Stimulated activated CD4-positive, alpha-beta T cell treated with anti-CD3 and anti-CD28 coated beads, Interleukin-4, amount 100 ng/mL, for 48 hours (primary cell): ENCODE results near the gene MAD1L1.
A peak's percentile ranks its signal among the peaks of the same experiment; 100 is the strongest.

Source experiments
- DNase-seq, 2 donors: peaks; one replicate each; pipeline ENCODE4 v3.0.0-alpha.2; 2020; ENCODE audit warnings: low read depth in 2 of 2

MAD1L1 gene

DNA sequence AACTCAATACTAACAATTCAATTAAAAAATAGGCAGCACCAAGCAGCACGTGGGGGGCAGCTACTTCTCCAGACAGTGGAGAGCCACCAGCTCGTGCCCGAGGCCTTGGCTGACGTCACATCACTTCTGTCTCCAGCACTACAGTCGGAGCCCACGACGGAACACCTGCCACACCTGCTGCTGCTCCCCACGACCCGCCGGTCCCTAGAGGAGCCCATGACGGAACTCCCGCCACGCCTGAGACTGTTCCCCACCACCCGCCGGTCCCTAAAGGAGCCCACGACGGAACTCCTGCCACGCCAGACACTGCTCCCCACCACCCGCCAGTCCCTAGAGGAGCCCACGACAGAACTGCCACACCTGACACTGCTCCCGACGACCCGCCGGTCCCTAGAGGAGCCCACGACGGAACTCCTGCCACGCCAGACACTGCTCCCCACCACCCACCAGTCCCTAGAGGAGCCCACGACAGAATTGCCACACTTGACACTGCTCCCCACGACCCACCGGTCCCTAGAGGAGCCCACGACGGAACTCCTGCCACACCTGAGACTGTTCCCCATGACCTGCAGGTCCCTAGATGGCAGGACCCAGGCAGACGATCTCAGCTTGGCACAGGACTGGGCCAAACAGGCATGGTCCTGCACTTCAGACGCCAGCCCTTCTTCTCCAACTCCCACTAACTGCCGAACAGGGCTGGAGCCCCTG is 304.7 kb downstream of the MAD1L1 start:
- no peak for DNase-seq

DNA sequence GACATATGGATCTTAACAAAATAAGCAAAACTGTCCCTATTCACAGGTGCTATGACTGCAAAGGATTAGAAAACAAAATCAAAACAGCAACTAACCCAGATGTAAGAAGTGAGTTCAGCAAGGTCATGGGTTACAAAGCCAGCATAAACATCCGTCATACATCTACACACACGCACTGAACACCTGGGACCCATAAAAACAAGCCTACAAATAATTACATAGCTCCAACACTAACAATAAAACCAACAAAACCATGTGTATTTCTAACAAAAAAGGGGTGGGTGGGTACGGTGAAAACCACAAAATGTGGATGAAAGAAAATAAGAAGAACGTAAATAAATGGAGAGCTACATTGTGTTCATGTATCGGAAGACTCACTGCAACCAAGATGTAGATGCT is 305.8 kb downstream of the MAD1L1 start:
- no peak for DNase-seq

DNA sequence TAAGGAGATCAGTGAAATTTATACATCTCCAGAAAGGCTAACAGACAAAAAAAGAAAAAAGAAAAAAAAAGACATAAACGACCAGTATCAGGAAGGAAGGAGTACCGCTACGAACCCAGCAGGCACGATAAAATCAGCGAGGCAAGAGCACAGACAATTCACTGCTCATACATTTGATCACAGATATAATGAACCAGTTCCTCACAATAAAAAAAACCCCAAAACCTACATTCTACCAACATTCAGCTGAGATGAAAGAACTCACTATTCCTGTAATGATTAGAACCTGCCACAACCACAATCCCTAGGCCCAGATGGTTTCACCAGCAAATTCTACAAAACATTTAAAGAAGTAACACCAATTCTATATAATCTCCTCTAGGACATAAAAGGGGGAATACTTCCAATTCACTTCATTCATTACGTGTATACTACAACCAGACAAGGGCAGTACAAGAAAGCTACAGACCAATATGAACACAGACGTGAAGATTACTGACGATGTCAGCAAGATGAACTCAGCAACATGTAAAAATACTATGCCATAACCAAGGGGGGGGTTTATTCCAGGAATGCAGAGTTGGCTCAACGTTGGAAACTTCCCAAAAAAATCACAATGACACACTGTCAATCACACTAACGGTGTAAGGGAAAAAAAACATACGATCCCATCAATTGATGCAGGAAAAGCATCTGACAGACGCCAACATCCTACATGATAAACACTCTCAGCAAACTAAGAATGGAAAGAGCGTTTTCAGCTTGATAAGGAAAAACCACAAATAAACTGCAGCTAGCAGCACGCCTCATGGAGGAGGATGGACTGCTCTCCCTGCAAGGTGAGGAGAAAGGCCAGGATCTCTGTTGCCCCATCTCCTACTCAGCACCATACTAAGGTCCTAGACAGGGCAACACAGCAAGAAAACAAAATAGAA is 306.5 kb downstream of the MAD1L1 start:
- no peak for DNase-seq

DNA sequence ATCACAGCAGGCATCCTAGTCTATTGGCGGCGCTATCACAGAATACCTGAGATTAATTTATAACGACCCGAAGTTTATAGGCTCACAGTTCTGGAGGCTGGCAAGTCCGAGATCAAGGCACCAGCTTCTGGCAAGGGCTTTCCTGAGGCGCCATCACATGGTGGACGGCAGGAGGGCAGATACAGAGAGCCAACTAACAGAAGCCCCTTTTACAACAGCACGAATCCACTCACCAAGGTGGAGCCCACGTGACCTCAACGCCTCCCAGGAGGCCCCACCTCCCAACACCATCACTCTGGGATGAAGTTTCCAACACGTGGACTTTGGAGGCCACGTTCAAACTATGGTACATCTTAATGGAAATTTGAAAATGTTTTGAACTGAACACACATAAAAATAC is 307.4 kb downstream of the MAD1L1 start:
- no peak for DNase-seq

DNA sequence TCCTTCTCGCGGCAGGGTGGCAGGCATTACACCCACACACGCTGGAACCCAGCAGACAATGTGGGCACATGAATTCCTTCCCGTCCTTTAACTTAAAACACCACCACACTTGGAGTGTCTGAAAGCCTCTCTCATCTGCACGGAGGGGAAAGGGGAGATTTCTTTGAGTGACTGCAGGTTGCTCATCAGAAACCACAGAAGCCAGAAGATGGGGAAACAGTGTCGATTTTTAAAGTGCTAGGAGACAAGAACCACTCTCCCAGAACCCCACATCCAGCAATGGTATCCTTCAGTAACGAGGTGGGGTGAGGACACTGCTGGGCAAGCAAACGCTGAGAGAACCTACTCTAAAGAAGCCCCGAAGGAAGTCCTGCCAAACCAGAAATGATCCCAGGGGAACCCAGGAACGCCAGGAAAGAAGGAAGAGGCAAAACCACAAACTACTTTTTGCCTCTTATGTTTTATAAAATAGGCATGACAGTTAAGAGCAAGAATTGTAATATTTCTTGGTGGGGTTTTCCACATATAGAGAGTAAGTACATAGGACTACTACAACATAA is 308.4 kb downstream of the MAD1L1 start:
- no peak for DNase-seq

DNA sequence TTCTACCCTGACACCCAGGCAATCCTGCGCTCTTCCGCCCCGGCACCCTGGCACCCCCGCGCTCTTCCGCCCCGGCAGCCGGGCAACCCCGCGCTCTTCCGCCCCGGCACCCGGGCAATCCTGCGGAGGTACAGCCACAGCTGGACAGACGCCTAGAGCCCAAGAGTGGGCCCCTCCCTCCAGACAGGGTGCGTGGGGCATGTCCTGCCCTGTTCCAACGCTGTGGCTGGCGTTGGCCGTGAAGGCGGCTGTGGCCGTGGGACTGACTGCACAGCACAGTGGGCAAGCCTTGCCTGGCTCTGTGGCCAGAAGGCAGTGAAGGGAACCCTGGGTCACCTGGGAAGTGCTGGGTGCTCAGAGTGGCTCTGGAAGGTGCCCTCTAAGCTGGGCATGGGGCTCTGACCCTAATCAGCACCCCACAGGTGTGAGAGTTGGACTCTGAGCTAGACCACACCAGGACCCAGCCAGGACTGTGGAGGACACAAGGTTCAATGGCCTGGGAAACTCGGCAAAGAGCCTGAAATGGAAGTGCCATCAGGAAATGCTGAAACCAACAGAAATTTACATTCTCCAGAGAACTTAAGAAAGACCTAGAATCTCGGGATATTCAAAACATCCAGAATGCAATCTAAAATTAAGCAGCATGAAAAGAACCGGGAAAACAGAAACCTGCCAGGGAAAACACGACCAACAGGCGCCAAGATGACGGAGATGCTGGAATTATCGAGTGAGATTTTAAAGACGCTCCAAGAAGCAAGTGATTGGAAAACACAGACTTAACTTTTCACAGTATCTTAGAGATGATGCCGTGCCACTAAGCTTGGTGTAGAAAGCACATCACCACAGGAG is 309.1 kb downstream of the MAD1L1 start:
- DNase-seq = no peak

DNA sequence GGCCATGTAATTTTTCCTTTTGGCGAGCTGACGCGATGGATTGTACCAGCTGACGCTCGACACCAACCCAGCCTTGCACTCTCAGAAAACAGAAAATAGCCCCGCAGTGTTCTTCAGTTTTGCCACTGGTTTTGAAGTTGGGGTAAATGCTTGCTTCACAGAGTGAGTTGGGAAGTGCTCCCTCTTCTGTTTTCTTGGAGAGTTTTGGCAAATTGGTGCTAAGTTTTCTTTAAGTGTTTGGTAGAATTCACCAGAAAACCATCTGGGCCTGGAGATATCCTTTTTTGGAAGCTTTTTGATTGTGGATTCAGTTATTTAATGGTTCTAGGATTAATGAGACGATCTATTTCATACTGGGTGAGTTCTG is 309.9 kb downstream of the MAD1L1 start:
- DNase-seq = no peak

DNA sequence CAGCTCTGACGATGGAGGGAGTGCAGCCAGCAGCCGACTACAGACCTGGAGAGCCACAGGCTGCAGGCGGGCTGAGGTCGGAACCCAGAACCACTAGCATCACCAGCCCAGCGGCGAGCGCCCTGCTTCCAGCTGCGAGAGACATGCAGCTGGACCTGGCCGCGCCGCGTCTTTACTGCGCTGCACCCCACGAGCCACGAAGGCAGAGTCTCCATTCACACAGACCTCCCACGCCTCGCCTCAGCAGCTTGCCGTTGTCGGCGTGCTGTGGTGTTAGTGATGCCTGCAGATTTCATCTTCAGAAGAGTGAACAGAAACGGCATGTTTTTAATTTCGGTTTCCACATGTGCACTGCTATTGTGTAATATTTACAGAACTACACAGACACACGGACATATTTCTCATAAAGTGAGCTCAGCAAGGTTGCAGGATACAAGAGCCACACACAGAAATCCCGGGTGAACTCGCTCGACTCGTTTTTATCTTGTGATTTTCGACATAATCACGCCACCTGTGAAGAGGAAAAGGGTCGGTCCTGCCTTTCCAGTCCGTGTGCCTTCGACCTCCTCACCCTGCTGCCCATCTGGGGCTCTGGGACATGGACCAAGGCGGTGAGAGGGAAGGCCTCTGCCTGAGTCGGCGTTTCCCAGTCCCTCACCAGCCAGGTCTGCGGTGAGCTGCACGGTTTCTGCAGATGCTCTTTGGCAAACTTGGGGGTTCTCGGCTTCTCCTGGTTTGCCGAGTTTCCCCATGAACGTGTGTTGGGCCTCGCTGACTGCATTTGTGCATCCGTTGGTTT is 310.5 kb downstream of the MAD1L1 start:
- DNase-seq = peak; percentile 51 to 52

DNA sequence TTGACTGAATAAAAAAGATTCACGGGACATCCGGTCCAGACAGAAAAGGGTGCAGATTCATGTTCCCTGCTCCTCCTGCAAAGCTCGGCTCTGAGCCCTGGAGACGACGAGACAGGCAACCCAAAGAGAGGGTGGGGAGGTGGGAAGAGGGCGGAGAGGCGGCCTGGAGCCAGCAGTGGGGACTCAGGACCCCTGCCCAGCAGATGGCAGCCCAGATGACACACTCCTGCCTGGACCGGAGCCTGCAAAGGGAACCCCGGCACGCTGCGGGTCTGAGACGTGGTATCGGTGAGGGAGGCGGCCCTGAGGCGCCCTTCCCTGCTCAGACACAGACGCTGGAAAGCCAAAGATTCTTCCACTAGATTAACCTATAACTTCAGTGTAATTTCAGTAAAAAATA is 311.9 kb downstream of the MAD1L1 start:
- no peak for DNase-seq

DNA sequence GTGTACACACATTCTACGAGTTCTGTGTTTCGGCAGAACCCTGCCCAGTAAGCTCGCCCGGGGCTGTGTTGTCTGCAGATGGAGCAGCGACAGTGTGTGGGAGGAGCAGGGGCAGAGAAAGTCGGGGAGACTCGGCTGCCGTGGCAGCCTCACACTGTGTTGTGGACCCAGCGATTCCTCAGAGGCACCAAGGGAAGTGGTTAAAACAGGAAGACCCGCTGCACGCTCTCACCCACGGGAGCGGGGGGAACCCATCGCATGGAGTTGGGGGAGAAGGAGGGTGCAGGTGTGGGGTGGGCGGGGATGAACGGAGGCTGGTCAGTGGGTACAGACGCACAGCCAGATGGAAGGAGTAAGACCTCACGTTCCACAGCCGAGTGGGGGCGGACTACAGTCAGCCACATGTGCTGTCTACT is 312.5 kb downstream of the MAD1L1 start:
- no peak for DNase-seq

DNA sequence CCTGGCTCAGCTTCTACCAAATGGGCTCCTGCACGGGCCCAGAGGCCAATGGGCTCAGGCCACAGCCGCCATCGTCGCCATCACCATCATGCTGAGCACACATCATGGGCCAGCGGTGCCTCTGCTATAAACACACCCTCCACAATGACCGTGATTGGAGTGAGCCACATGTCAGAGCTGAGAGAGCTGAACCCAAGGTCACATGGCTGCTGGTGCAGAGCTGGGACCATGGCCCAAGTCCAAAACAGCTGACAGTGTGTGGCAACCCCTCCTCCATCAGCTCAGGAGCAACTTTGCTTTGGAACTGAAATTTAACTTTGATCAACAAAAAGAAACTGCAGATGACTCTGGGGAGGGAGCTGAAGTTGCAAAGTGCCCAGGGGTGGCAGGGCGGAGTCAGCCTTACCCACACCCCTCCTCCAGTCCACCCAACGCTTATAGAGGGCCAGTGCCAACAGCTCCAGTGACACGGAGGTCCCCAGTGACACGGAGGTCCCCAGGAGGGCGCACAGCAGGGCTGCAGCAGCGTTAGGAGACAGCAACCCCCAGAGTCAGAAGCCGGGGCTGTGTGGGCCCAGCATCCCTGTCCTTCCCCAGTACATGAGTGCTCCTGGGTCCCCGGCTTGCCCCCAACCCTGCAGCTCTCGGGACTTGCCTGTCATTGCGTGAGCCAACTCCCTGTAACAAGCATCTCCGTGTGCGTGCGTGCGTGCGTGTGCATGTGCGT is 313.0 kb downstream of the MAD1L1 start:
- no peak for DNase-seq

DNA sequence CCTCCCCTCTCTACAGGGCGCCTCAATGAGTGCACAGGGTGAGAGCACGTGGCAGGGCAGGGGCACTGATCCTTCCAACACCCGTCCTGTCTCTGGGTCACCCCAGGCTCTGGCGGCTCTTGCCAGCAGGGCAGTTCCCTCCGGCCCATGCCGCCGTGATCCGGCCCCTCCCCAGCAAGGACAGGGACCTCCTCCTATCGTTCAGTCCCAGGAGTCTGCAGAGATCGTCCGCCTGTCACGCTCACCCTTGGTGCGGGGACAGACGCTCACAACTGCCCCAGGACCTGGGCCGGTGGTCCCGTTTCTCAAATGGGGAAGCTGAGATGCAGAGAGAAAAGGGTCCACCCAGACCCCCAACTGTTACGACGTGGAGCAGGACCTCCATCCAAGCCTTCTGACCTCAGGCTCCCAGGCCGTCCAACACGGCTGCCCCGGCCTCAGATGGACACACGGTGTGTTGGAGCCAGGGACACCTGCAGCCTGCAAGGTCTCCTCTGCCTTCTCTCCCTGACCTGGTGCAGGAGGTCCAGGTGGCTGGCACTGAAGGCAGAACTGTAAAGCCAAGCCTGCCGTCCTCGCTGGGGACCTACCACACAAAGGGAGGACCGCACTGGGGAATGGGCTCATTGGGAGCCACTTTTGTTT is 313.7 kb downstream of the MAD1L1 start:
- no peak for DNase-seq

DNA sequence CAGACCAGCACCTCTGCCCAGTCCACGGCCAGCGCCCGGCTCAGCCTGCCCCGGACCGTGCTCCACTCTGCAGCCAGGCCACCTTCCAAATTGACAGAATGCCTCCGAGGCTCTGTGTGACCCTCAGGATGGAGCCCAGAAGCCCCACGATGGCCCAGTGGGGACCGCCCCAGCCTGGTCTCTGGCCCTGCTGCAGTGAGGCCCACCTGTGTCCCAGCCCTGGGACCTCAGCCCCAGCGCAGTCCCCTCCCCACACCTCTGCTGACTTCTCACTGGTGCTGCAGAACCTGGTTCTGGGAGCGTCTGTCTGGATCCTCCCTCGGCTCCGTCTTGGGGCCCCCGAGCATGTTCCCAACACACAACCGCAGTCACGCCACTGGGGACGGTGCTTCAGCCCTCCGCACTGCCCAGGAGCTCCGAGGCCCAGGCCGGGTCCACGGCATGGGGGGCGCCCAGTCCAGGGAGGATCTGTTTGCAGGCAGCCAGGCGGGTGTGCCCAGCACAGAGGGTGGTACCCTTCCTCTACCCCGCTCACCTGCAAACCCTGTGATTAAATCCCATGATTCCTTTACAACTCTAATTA is 314.6 kb downstream of the MAD1L1 start:
- no peak for DNase-seq

DNA sequence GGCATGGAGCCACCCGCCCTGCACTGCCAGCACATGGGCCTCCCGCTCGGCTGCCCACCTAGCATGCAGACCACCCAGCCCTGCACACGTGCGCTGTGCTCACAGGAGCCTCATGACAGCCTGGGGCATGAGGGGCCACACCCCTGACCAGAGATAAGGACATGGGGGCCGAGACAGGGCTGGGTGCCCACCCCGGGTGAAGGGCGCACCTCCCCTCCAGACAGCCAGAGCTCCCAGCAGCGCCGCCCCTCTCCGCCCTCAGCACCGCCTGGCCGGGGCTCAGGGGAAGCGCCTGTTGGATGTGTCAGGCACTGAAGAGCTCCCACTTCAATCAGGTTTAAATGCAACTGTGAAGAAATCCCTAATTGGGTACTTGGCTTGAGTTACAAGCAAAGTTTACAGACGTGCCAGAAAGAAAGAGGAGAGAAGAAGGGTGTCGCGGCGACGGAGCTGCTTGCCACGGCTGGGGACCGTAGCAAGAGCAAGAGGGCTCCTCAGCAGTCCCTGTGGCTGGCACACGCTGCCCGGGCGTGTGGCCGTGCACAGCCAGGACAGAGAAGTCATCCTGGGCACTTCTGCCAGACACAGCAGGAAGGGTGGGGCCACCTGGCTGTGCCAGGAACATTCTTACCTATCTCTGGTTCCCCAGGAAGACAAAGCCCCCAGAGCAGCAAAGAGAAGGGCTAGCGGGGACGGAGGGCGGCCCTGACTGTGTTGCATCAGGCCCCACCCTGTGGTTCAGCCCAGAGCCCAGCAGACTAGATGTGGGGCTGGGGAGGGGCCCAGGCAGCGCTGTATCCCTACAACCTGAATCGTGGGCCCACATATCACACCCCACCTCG is 315.3 kb downstream of the MAD1L1 start:
- no peak for DNase-seq

DNA sequence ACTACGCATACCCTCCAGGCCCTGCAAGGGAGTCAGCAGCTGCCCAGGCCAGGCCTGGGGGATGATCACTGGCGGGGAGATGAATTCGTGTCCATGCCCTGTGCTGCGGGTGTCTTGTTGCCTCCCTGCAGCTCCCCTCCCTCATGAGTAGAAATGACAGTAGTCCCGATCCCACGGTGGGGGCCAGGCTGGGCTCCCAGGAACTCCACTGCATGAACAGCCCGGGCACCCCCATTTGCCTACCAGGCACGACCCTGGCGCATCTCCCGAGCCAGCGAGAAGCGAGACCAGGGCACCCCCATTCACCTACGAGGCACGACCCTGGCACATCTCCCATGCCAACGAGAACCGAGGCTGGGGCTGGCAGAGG is 316.2 kb downstream of the MAD1L1 start:
- DNase-seq = no peak

DNA sequence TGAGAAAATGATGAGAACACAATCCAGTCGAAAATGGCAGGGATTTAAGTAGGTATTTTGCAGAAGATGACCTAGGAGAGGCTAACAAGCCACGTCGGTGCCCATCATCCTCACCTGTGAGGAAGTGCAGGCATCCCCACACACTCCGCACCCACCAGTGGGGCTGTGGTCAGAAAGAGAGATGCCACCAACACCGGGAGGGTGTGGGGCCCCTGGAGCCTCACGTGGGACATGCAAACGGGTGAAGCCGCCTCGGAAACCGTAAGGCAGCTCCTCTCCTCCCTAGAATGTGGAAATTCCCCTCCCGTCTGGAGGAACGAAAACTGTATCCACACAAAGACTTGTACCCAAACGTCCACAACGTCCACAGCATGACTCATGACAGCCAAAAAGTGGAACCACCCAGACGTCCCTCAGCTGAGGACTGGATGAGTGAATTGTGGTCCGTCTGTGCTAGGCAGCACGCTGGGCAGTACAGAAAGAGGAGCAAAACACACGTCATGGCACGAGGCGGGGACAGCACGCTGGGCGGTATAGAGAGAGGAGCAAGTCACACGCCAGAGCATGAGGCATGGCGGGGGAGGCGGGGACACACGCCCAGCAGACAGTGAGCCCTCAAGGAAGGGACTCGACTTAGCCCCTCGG is 316.7 kb downstream of the MAD1L1 start:
- DNase-seq = no peak

DNA sequence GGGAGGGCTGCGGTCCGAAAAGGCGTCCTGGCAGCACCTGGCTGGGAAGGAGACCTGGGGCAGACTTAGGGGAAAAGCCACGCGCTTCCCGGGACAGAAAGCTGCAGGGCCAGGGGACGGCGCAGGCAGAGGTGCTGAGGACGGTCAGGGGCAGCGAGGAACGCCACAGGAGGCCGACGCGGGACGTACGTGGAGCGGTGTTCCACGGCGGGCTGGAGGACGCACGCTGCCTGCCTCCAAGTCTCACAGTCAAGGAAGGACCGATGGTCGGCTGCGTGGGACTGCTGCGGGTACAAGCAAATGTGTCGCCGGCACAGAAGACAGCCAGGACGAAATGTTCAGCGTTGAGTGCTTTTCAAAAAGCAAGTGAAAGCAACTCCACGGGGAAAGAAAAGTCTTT is 317.4 kb downstream of the MAD1L1 start:
- DNase-seq = no peak

DNA sequence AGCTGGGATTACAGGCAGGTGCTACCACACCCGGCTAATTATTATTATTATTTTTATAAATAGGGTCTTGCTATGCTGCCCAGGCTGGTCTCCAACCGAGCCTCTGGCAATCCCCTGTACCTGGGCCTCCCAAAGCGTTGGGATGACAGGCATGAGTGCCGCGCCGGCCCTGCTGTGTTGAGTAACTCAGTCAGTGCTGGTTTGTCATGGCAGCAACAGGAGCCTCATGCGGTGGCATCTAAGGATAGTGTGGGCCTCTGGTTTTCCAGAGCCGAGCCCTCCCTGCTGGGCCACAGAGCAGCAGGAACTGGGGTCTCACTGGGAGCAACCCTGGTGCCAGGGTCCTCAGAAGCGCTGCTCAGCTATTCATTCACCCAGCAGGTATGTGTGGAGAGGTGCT is 318.0 kb downstream of the MAD1L1 start:
- DNase-seq = no peak
